Trophoblast cell (in vitro differentiated cells and primary cell): Measurements from ENCODE around the gene MMP10.

Source experiments
- DNase-seq, 2 donors: peaks; one replicate each; pipeline ENCODE4 v3.0.0-alpha.2; 2016
- H2AFZ ChIP-seq: 2 replicates; pipeline ENCODE4 v1.6.1; 2013; ENCODE audit warnings: low read length, moderate library complexity, mild to moderate bottlenecking; ENCODE audit not compliant: insufficient read depth, poor library complexity
- H2AK5ac ChIP-seq: 2 replicates; pipeline ENCODE4 v1.6.1; 2013; ENCODE audit warnings: mild to moderate bottlenecking, low read length
- H2BK120ac ChIP-seq: 2 replicates; pipeline ENCODE4 v1.6.1; 2013; ENCODE audit warnings: low read length, mild to moderate bottlenecking, moderate library complexity; ENCODE audit not compliant: insufficient read depth, poor library complexity
- H2BK12ac ChIP-seq: 2 replicates; pipeline ENCODE4 v1.6.1; 2013; ENCODE audit warnings: mild to moderate bottlenecking, low read length, moderate library complexity
- H2BK5ac ChIP-seq: 2 replicates; pipeline ENCODE4 v1.6.1; 2013; ENCODE audit warnings: low read length, low read depth, moderate library complexity, mild to moderate bottlenecking; ENCODE audit not compliant: poor library complexity
- H3K14ac ChIP-seq: 2 replicates; pipeline ENCODE4 v1.6.1; 2013; ENCODE audit warnings: mild to moderate bottlenecking, low read length
- H3K18ac ChIP-seq: 2 replicates; pipeline ENCODE4 v1.6.1; 2013; ENCODE audit warnings: mild to moderate bottlenecking, low read length
- H3K23ac ChIP-seq: 2 replicates; pipeline ENCODE4 v1.6.1; 2013; ENCODE audit warnings: low read length
- H3K27ac ChIP-seq: 2 replicates; pipeline ENCODE4 v1.5.1; 2013; ENCODE audit warnings: low read depth, mild to moderate bottlenecking, inconsistent platforms, low read length, moderate library complexity
- H3K27me3 ChIP-seq: 2 replicates; pipeline ENCODE4 v1.6.1; 2013; ENCODE audit warnings: inconsistent platforms, mild to moderate bottlenecking, low read length, moderate library complexity; ENCODE audit not compliant: insufficient read depth
- H3K36me3 ChIP-seq, 2 experiments: 1 replicate in 1 of 2; 2 replicates in 1 of 2; pipeline ENCODE4 v1.6.1; 2013; ENCODE audit warnings: low read length in 2 of 2, mild to moderate bottlenecking in 2 of 2, moderate library complexity in 1 of 2; ENCODE audit not compliant: insufficient read depth in 2 of 2, control insufficient read depth in 1 of 2
- H3K4ac ChIP-seq: 2 replicates; pipeline ENCODE4 v1.6.1; 2013; ENCODE audit warnings: low read depth, mild to moderate bottlenecking, low read length, moderate library complexity
- H3K4me1 ChIP-seq, 2 experiments: 1 replicate in 1 of 2; 2 replicates in 1 of 2; pipeline ENCODE4 v1.6.1; 2013; ENCODE audit warnings: low read length in 2 of 2, mild to moderate bottlenecking in 2 of 2, moderate library complexity in 1 of 2; ENCODE audit not compliant: insufficient read depth in 2 of 2, control insufficient read depth in 1 of 2
- H3K4me2 ChIP-seq: 2 replicates; pipeline ENCODE4 v1.6.1; 2013; ENCODE audit warnings: inconsistent platforms, mild to moderate bottlenecking, low read length, moderate library complexity
- H3K4me3 ChIP-seq: 2 replicates; pipeline ENCODE4 v1.5.1; 2013; ENCODE audit warnings: mild to moderate bottlenecking, low read depth, low read length, inconsistent platforms
- H3K79me1 ChIP-seq: one replicate; pipeline ENCODE4 v1.6.1; 2013; ENCODE audit warnings: low read length
- H3K79me2 ChIP-seq: 2 replicates; pipeline ENCODE4 v1.6.1; 2013; ENCODE audit warnings: low read length, mild to moderate bottlenecking; ENCODE audit not compliant: control insufficient read depth, insufficient read depth, poor library complexity
- H3K9ac ChIP-seq: 2 replicates; pipeline ENCODE4 v1.6.1; 2013; ENCODE audit warnings: mild to moderate bottlenecking, low read length
- H3K9me3 ChIP-seq: 2 replicates; pipeline ENCODE4 v1.6.1; 2013; ENCODE audit warnings: low read depth, mild to moderate bottlenecking, control low read depth, inconsistent platforms, low read length; ENCODE audit not compliant: insufficient read depth
- H4K12ac ChIP-seq: 2 replicates; pipeline ENCODE4 v1.6.1; 2013; ENCODE audit warnings: low read depth, mild to moderate bottlenecking, low read length, moderate library complexity
- H4K8ac ChIP-seq: 2 replicates; pipeline ENCODE4 v1.6.1; 2013; ENCODE audit warnings: low read depth, mild to moderate bottlenecking, low read length, moderate library complexity
- H4K91ac ChIP-seq: one replicate; pipeline ENCODE4 v1.6.1; 2013; ENCODE audit warnings: low read depth, mild to moderate bottlenecking, low read length, moderate library complexity
- WGBS: extraction: QIAGEN DNeasy Blood & Tissue Kit; methylation state at CpG from one replicate; pipeline ENCODE4 v1.1.7; 2013; ENCODE audit warnings: missing lambda C conversion rate; ENCODE audit not compliant: insufficient read length, insufficient coverage; ENCODE audit errors: extremely low coverage; 5-methylcytosine and 5-hydroxymethylcytosine counted together

MMP10 gene

GRCh38 chr11:102729849-102730815 is 50.3 kb downstream of the MMP10 start:
- Histone ChIP-seq H2BK12ac (no peak overlapping the region), H2BK5ac (no peak overlapping the region), H4K12ac (no peak overlapping the region), H3K27ac (no peak overlapping the region), H3K18ac (no peak overlapping the region), H3K14ac (no peak overlapping the region), H3K27me3 (no peaks in the 10 kb centered on the region), H4K8ac (no peak overlapping the region), H3K4me3 (no peak overlapping the region), H3K36me3 (no peaks in the 10 kb centered on the region), H3K23ac (no peak overlapping the region), H3K9me3 (peaks cover 5% of the 10 kb centered on the region), H2AK5ac (no peak overlapping the region), H3K79me2 (no peaks in the 10 kb centered on the region), H2AFZ (no peak overlapping the region), H2BK120ac (no peak overlapping the region), H3K79me1 (no peaks in the 10 kb centered on the region), H3K9ac (no peak overlapping the region), H3K4ac (no peak overlapping the region), H3K4me2 (no peak overlapping the region), H4K91ac (no peak overlapping the region), H3K4me1 (no peaks in the 10 kb centered on the region)
- no peak for DNase-seq
- WGBS: 100% methylated on average over 1 of the region's 9 CpGs

GRCh38 chr11:102727890-102728289 is 52.5 kb downstream of the MMP10 start:
- Histone ChIP-seq H3K4ac (no peak overlapping the region), H3K9me3 (peaks cover 5% of the 10 kb centered on the region)

DNA sequence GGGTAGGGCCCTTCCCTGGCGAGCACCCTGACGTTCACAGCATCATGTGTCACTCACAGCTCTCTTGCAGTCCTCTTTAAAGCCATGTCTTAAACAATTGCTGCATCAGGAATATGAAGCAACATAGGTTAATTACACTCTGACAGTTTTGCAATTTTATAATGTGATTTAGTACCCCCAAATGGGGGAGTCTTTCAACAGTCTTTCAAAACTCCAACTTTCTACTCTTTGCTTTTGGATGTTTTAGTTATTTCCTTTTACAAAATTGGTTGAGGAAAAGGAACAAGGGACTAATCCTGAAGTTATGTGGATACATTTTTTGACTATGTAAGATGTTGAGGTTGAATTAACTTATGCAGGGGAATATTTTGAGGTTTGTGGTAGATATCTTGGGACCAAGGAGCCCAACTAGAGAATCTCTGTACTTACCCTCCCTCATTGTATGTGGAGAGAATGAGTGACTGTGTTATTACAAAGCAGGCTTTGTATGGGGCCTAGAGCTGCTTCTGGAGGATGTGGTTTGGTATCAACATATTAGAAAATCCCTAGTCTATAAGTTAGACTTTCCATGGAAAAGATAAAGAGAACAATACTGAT is 55.4 kb downstream of the MMP10 start, which contains the start of gene MMP8:
TSS of gene MMP8 (minus strand) at position 51 of the 597 bp plus-strand sequence. CDS start 99 bp downstream, outside the sequence.
- Histone ChIP-seq H2AK5ac (no peak within 1 kb of the TSS), H3K79me1 (no peaks in the 10 kb centered on the region), H3K27me3 (no peaks in the 10 kb centered on the region), H4K91ac (no peak within 1 kb of the TSS), H3K27ac (no peak within 1 kb of the TSS), H3K4me2 (no peak within 1 kb of the TSS), H3K14ac (no peak within 1 kb of the TSS), H3K9ac (no peak within 1 kb of the TSS), H3K79me2 (no peaks in the 10 kb centered on the region), H3K18ac (no peak within 1 kb of the TSS), H3K4me1 (no peaks in the 10 kb centered on the region), H3K4ac (no peak within 1 kb of the TSS), H3K4me3 (no peak within 1 kb of the TSS), H2BK120ac (no peak within 1 kb of the TSS), H2BK12ac (no peak within 1 kb of the TSS), H2BK5ac (no peak within 1 kb of the TSS), H2AFZ (no peak within 1 kb of the TSS), H3K36me3 (no peaks in the 10 kb centered on the region), H4K12ac (no peak within 1 kb of the TSS), H3K9me3 (no peaks in the 10 kb centered on the region), H3K23ac (no peak within 1 kb of the TSS), H4K8ac (no peak within 1 kb of the TSS)
- WGBS: no CpG with 5 or more reads among the region's 2 CpGs
- no peak for DNase-seq

More at GRCh38 chr11:102727890-102728289, 52.5 kb downstream of the MMP10 start:
- Histone ChIP-seq H3K4me1 (no peaks in the 10 kb centered on the region), H4K8ac (no peak overlapping the region), H3K79me1 (no peaks in the 10 kb centered on the region), H3K14ac (no peak overlapping the region), H3K4me2 (no peak overlapping the region), H2BK12ac (no peak overlapping the region), H2BK5ac (no peak overlapping the region), H3K27me3 (no peaks in the 10 kb centered on the region), H2BK120ac (no peak overlapping the region), H2AFZ (no peak overlapping the region), H3K9ac (no peak overlapping the region), H3K23ac (no peak overlapping the region), H4K12ac (no peak overlapping the region), H3K79me2 (no peaks in the 10 kb centered on the region), H3K27ac (no peak overlapping the region), H2AK5ac (no peak overlapping the region), H3K36me3 (no peaks in the 10 kb centered on the region), H3K18ac (no peak overlapping the region), H3K4me3 (no peak overlapping the region), H4K91ac (no peak overlapping the region)
- WGBS: no CpG with 5 or more reads among the region's 2 CpGs
- peak in 1 of 2 donors; percentile 21 for DNase-seq

DNA sequence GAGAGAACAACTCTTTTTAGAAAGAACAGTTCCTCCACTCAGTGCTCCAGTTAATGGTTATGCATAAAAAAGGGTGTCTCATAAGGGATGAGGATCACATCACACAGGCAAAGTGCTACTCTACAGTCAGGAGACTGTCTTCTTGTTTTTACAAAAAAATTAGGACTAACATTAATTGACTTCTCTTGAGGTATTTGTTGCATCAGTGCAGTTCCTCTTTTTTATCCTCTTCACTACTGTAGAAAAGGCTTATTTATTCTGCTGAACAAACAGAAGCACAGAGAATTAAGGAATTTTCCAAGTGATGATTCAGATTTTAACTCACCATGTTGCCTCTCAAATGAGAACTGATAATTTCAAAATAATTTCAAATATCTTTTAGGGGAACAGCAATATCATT is 57.6 kb downstream of the MMP10 start:
- Histone ChIP-seq H3K14ac (no peak overlapping the region), H2BK5ac (no peak overlapping the region), H3K9me3 (no peaks in the 10 kb centered on the region), H3K27ac (no peak overlapping the region), H3K79me2 (no peaks in the 10 kb centered on the region), H3K4me2 (no peak overlapping the region), H3K18ac (no peak overlapping the region), H4K8ac (no peak overlapping the region), H4K91ac (no peak overlapping the region), H3K4ac (no peak overlapping the region), H3K9ac (no peak overlapping the region), H3K79me1 (no peaks in the 10 kb centered on the region), H3K27me3 (no peaks in the 10 kb centered on the region), H4K12ac (no peak overlapping the region), H3K36me3 (no peaks in the 10 kb centered on the region), H3K4me3 (no peak overlapping the region), H2AFZ (no peak overlapping the region), H2BK120ac (no peak overlapping the region), H2AK5ac (no peak overlapping the region), H3K23ac (no peak overlapping the region), H2BK12ac (no peak overlapping the region), H3K4me1 (no peaks in the 10 kb centered on the region)
- DNase-seq: peak in 1 of 2 donors; percentile 12
